Gastrocnemius medialis (tissue), 4 donors: ENCODE data around the gene TRMT11.

Source experiments
- CTCF ChIP-seq, 5 experiments: fragments of 450-650 bp in 3 of 5; fragments of 200-600 bp in 2 of 5; sonication (generic) in 2 of 5; IDR thresholded peaks in 4 of 5; conservative IDR thresholded peaks in 1 of 5; 1 replicate in 4 of 5; 2 replicates in 1 of 5; pipeline ENCODE4 v1.5.1; 2016 to 2019; ENCODE audit warnings: antibody characterized with exemption in 5 of 5, mild to moderate bottlenecking in 3 of 5, moderate library complexity in 3 of 5
- POLR2A ChIP-seq, 2 donors: fragments of 450-650 bp; IDR thresholded peaks; one replicate each; pipeline ENCODE4 v1.6.1; 2017; ENCODE audit warnings: antibody characterized with exemption in 2 of 2, mild to moderate bottlenecking in 2 of 2, moderate library complexity in 2 of 2

- TF ChIP-seq CTCF (IDR thresholded peaks at IDR 0.05 in 4 of 5, conservative IDR thresholded peaks at IDR 0.05 in 1 of 5) (no peak), POLR2A (IDR thresholded peaks at IDR 0.05) (no peak)
Measured at GRCh38 chr6:126040826-126041225, 54.5 kb downstream of the TRMT11 start.
